ENCODE data around the gene ENTREP3.

Gene ENTREP3

GRCh38 chr1:155205035-155205434 lies 50.2 kb downstream of the ENTREP3 start:
- no peaks in the 10 kb centered on the region for H3K36me3 ChIP-seq (replicated peaks; ENCODE audit: low read depth, low read length)
- H3K9ac ChIP-seq (ENCODE audit: low read length): no peak overlapping the region
- H3K4me2 ChIP-seq (ENCODE audit: low read length): no peak overlapping the region
- no peak for TF ChIP-seq EZH2phosphoT487 (IDR thresholded peaks at IDR 0.05; ENCODE audit: low read depth)
- H3K27ac ChIP-seq (ENCODE audit: low read length): no peak overlapping the region
- no peak overlapping the region for H2AFZ ChIP-seq (ENCODE audit: low read depth, low read length)
- no peak overlapping the region for H3K4me3 ChIP-seq (ENCODE audit: low read length)
- peaks cover 6% of the 10 kb centered on the region for H3K79me2 ChIP-seq (ENCODE audit: low read length)
- no peaks in the 10 kb centered on the region for H4K20me1 ChIP-seq (ENCODE audit: insufficient read depth, low read length)
- peaks cover 20% of the 10 kb centered on the region for H3K4me1 ChIP-seq (ENCODE audit: low read length)
- no peaks in the 10 kb centered on the region for H3K9me3 ChIP-seq (ENCODE audit: insufficient read depth, low read length)
- no peaks in the 10 kb centered on the region for H3K27me3 ChIP-seq (ENCODE audit: low read depth, low read length)

GRCh38 chr1:155202731-155203515 lies 52.4 kb downstream of the ENTREP3 start:
- no peaks in the 10 kb centered on the region for H3K79me2 ChIP-seq (ENCODE audit: low read length)
- H3K36me3 ChIP-seq (replicated peaks; ENCODE audit: low read depth, low read length): no peaks in the 10 kb centered on the region
- peaks cover 11% of the 10 kb centered on the region for H3K4me1 ChIP-seq (ENCODE audit: low read length)
- no peak overlapping the region for H2AFZ ChIP-seq (ENCODE audit: low read depth, low read length)
- TF ChIP-seq EZH2phosphoT487 (IDR thresholded peaks at IDR 0.05; ENCODE audit: low read depth) (no peak), CTCF (IDR thresholded peaks at IDR 0.05; ENCODE audit: low read depth, low read length) (no peak)
- H3K4me3 ChIP-seq (ENCODE audit: low read length): no peak overlapping the region
- H3K9me3 ChIP-seq (ENCODE audit: insufficient read depth, low read length): no peaks in the 10 kb centered on the region
- H3K4me2 ChIP-seq (ENCODE audit: low read length): no peak overlapping the region
- no peaks in the 10 kb centered on the region for H4K20me1 ChIP-seq (ENCODE audit: insufficient read depth, low read length)
- H3K9ac ChIP-seq (ENCODE audit: low read length): no peak overlapping the region
- H3K27me3 ChIP-seq (ENCODE audit: low read depth, low read length): no peaks in the 10 kb centered on the region
- H3K27ac ChIP-seq (ENCODE audit: low read length): no peak overlapping the region

- H2AFZ ChIP-seq (ENCODE audit: low read depth, low read length): no peak overlapping the region
Measured at GRCh38 chr1:155202198-155202597, 53.1 kb downstream of the ENTREP3 start.

GRCh38 chr1:155200920-155201319 lies 54.4 kb downstream of the ENTREP3 start:
- no peaks in the 10 kb centered on the region for H3K4me1 ChIP-seq (ENCODE audit: low read length)
- H3K79me2 ChIP-seq (ENCODE audit: low read length): no peaks in the 10 kb centered on the region
- no peak overlapping the region for H3K4me2 ChIP-seq (ENCODE audit: low read length)
- no peak overlapping the region for H3K4me3 ChIP-seq (ENCODE audit: low read length)
- H3K9ac ChIP-seq (ENCODE audit: low read length): no peak overlapping the region
- TF ChIP-seq EZH2phosphoT487 (IDR thresholded peaks at IDR 0.05; ENCODE audit: low read depth) (no peak), CTCF (IDR thresholded peaks at IDR 0.05; ENCODE audit: low read depth, low read length) (no peak)
- H3K9me3 ChIP-seq (ENCODE audit: insufficient read depth, low read length): no peaks in the 10 kb centered on the region
- no peak overlapping the region for H3K27ac ChIP-seq (ENCODE audit: low read length)
- H3K27me3 ChIP-seq (ENCODE audit: low read depth, low read length): no peaks in the 10 kb centered on the region
- no peaks in the 10 kb centered on the region for H4K20me1 ChIP-seq (ENCODE audit: insufficient read depth, low read length)
- H2AFZ ChIP-seq (ENCODE audit: low read depth, low read length): no peak overlapping the region
- H3K36me3 ChIP-seq (replicated peaks; ENCODE audit: low read depth, low read length): no peaks in the 10 kb centered on the region

More at GRCh38 chr1:155202198-155202597, 53.1 kb downstream of the ENTREP3 start:
- Histone ChIP-seq H3K27ac (ENCODE audit: low read length) (no peak overlapping the region), H3K36me3 (replicated peaks; ENCODE audit: low read depth, low read length) (no peaks in the 10 kb centered on the region), H4K20me1 (ENCODE audit: insufficient read depth, low read length) (no peaks in the 10 kb centered on the region), H3K4me3 (ENCODE audit: low read length) (no peak overlapping the region), H3K79me2 (ENCODE audit: low read length) (no peaks in the 10 kb centered on the region), H3K9me3 (ENCODE audit: insufficient read depth, low read length) (no peaks in the 10 kb centered on the region), H3K27me3 (ENCODE audit: low read depth, low read length) (no peaks in the 10 kb centered on the region), H3K9ac (ENCODE audit: low read length) (no peak overlapping the region), H3K4me1 (ENCODE audit: low read length) (peaks cover 3% of the 10 kb centered on the region), H3K4me2 (ENCODE audit: low read length) (no peak overlapping the region)
- TF ChIP-seq CTCF (IDR thresholded peaks at IDR 0.05; ENCODE audit: low read depth, low read length) (no peak), EZH2phosphoT487 (IDR thresholded peaks at IDR 0.05; ENCODE audit: low read depth) (no peak)
